GM13976 (cell line): ENCODE results near the gene CEP170.

Experiments used
- DNase-seq: peaks from one replicate; pipeline ENCODE4 v3.0.0; 2012; ENCODE audit warnings: low spot score
- in situ Hi-C: fragments of 300-500 bp; cut with MboI; formaldehyde crosslinking; loops from one replicate; pipeline ENCODE4 v1.12.0; 2022; ENCODE audit warnings: low sequenced_read_pairs, mixed read lengths, inconsistent platforms; ENCODE audit not compliant: unreplicated experiment
- TF ChIP-seq, protein P1 (sequence below): IDR thresholded peaks from 2 replicates; pipeline ENCODE4 v1.5.1; 2012; ENCODE audit warnings: borderline replicate concordance, mild to moderate bottlenecking; ENCODE audit not compliant: insufficient read depth; ENCODE audit errors: extremely low read depth, missing control alignments, control extremely low read depth

The CEP170 gene

DNA sequence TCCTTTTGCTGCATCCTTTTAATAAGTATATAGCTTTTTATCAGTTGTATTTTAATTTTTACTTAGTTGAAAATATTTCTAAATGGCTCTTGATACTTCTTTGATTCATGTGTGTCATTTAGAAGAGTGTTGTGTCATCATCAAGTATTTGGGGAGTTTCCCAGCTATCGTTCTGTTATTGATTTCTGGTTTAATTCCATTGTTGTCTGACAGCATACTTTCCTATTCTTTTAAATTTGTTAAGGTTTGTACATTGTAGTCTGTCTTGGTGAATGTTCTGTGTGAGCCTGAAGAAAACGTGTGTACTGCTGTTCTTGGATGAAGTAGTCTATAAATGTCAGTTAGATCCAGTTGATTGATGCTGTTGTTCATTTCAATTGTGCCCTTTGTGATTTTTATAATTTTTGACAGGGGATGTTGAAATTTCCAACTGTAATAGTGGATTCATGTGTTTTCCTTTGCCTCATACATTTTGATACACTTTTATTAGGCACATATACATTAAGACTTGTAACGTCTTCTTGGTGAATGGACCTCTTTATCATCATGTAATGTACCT, 25.6 kb upstream of the CEP170 start:
- no peak for DNase-seq
- TF ChIP-seq, protein P1, sequence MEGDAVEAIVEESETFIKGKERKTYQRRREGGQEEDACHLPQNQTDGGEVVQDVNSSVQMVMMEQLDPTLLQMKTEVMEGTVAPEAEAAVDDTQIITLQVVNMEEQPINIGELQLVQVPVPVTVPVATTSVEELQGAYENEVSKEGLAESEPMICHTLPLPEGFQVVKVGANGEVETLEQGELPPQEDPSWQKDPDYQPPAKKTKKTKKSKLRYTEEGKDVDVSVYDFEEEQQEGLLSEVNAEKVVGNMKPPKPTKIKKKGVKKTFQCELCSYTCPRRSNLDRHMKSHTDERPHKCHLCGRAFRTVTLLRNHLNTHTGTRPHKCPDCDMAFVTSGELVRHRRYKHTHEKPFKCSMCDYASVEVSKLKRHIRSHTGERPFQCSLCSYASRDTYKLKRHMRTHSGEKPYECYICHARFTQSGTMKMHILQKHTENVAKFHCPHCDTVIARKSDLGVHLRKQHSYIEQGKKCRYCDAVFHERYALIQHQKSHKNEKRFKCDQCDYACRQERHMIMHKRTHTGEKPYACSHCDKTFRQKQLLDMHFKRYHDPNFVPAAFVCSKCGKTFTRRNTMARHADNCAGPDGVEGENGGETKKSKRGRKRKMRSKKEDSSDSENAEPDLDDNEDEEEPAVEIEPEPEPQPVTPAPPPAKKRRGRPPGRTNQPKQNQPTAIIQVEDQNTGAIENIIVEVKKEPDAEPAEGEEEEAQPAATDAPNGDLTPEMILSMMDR: no peak
- in situ Hi-C loops: no loop called here

DNA sequence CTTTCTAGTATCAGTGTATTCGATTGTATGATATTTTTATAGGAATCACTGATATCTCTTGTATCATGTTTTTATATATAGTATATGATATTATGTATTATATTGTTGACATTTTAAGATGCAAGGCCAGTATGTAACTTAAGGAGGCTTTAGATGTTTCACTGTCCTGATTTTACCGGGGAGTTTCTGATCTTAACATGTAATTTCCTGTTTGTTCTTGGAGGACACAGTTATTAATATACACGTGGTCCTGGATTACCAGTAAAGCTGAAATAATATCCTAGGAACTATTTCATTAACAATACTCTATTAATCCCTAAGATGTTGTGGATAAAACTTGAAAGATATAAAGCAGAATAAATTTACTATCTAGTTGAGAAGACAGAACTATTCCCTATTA, 20.2 kb upstream of the CEP170 start:
- in situ Hi-C loops: no loop called here
- TF ChIP-seq, protein P1: no peak
- no peak for DNase-seq

DNA sequence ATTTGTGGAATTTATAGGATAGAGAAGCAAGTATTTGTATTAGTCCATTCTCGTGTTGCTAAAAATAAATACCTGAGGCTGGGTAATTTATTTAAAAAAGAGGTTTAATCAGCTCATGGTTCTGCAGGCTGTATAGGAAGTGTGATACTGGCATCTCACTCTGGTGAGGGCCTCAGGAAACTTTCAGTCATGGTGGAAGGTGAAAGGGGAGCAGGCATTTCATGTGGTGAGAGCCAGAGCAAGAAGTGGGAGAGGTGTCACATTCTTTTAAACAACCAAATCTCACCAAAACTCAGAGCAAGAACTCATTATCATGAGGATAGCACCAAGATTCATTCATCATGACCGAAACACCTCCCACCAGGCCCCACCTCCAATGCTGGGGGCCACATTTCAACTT, 18.9 kb upstream of the CEP170 start:
- DNase-seq: no peak
- TF ChIP-seq, protein P1: no peak
- in situ Hi-C loops: no loop called here

DNA sequence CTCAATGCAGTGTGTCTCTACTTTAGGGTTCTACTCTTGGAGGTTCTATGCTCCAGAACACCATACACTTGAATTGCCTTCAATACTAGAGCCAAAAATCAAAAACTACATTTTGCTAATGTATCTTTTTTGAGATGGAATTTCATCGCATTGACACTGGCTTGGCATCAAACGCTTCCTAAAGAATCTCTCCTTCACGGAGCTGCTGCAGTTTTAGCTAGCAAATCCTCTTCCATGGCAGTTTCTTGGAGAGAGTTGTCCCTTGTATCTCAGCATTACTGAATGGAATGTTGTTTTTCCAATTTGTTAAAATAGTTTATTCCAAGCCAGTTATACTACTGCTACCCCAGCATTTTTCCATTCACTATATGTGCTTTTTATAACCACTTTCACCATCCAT, 18.4 kb upstream of the CEP170 start:
- in situ Hi-C loops: no loop called here
- TF ChIP-seq, protein P1: no peak

DNA sequence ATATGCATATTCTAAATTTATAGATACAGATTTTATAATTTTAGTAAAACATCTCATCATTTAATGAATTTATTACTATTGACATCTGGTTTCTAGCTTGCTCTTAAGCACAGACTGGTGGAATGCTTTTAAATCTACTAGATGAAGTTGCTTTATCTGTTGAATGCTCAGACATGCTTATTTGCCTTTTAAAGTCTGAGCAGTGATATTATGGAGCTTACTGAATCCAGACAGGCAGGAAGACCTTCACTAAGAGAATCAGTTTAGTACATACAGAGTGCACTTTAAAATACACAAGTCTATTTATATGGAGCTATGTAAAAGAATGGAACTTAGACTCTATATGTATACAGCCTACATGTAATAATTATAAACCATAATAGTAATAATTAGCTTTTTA, 17.3 kb upstream of the CEP170 start:
- DNase-seq: no peak
- TF ChIP-seq, protein P1: no peak
- in situ Hi-C loops: no loop called here

More for the DNA sequence above, 18.4 kb upstream of the CEP170 start:
- DNase-seq: no peak

DNA sequence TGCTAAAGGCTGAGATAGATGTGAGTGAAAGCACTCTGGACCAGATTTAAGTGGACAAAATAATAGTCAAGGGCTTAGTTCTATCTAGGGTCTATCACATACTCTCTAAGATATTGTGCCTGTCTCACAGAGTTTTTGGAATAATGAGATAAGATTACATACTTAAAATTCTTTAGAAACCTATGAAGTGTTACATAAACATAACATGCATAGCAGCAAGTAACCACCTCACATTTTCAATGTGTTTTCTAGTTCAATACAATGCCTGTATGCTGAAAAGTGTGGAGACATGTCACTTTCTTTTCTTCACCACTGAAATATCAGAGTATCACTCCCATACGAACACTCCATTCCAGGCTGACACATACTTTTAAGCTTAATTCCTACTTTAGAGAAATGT, 16.9 kb upstream of the CEP170 start:
- TF ChIP-seq, protein P1: no peak
- in situ Hi-C loops: no loop called here
- no peak for DNase-seq
